K562 (cell line): ENCODE results near the gene ARSI. TPM values are rescaled to one million over a fixed set of nuclear protein-coding genes. Genes with fewer than 3 reads are reported as not detected.

ENCODE experiments used
- ARID2 ChIP-seq: fragments of 450-650 bp; IDR thresholded peaks from 2 replicates; pipeline ENCODE4 v1.6.1; 2017; ENCODE audit warnings: antibody characterized with exemption, mild to moderate bottlenecking
- CREBBP ChIP-seq: IDR thresholded peaks from one replicate; pipeline ENCODE4 v1.6.1; 2012; ENCODE audit warnings: low read depth, mild to moderate bottlenecking, control low read depth, inconsistent platforms, low read length
- CREM ChIP-seq: IDR thresholded peaks from 2 replicates; pipeline ENCODE4 v1.6.1; 2014; ENCODE audit warnings: antibody characterized with exemption, low read depth
- ELF4 ChIP-seq: fragments of 450-650 bp; formaldehyde crosslinking; IDR thresholded peaks from 2 replicates; pipeline ENCODE4 v1.4.0; 2022; ENCODE audit warnings: missing genetic modification characterization
- EZH2 ChIP-seq: IDR thresholded peaks from 2 replicates; pipeline ENCODE4 v1.6.1; 2012; ENCODE audit warnings: low read depth, mild to moderate bottlenecking, inconsistent platforms, low read length, borderline replicate concordance
- HBP1 ChIP-seq: fragments of 450-650 bp; formaldehyde crosslinking; IDR thresholded peaks from 2 replicates; pipeline ENCODE4 v1.4.0; 2022; ENCODE audit warnings: missing genetic modification characterization
- HLTF ChIP-seq: fragments of 450-650 bp; IDR thresholded peaks from 2 replicates; pipeline ENCODE4 v1.6.1; 2016
- KLF6 ChIP-seq: fragments of 250-450 bp; sonication (Bioruptor Pico); IDR thresholded peaks from 2 replicates; pipeline ENCODE4 v1.4.0; 2020; ENCODE audit warnings: mild to moderate bottlenecking, moderate library complexity, borderline replicate concordance
- MLLT1 ChIP-seq, 2 experiments: fragments of 450-650 bp; IDR thresholded peaks; 2 replicates each; pipeline ENCODE4 v1.6.1; 2016
- NFYB ChIP-seq: IDR thresholded peaks from 2 replicates; pipeline ENCODE4 v1.6.1; 2011; ENCODE audit warnings: mild to moderate bottlenecking, moderate library complexity; ENCODE audit not compliant: insufficient read length; ENCODE audit errors: extremely low read depth
- SPI1 ChIP-seq: IDR thresholded peaks from 2 replicates; pipeline ENCODE4 v1.6.1; 2011; ENCODE audit warnings: low read depth, low read length, control low read depth, borderline replicate concordance
- USF1 ChIP-seq: sonication (generic); formaldehyde crosslinking; IDR thresholded peaks from 2 replicates; pipeline ENCODE4 v1.9.0; 2022; ENCODE audit warnings: mild to moderate bottlenecking, missing genetic modification reagents
- ZBTB26 ChIP-seq: fragments of 450-650 bp; formaldehyde crosslinking; IDR thresholded peaks from 2 replicates; pipeline ENCODE4 v1.4.0; 2022; ENCODE audit warnings: missing genetic modification characterization
- polyA plus RNA-seq, 8 experiments: library from polyadenylated mRNA; depleted of rRNA in 4 of 8; stranded (reverse) in 5 of 8; unstranded in 3 of 8; fragments of >200 nt; fragmentation: Nextera tagmentation in 2 of 8; fragmentation: Illumina TruSeq in 1 of 8; extraction: Ambion mirVana in 2 of 8; extraction: Trizol in 1 of 8; gene quantifications; 2 replicates each; pipeline versions ENCODE4 v1.2.1 to v1.2.3, GENCODE V29; 2011 to 2014; ENCODE audit warnings: inconsistent platforms in 1 of 8, missing spikeins in 1 of 8
- total RNA-seq, 7 experiments: library from RNA; depleted of rRNA in 6 of 7; stranded (reverse); fragments of >200 nt in 6 of 7; fragmentation: Illumina TruSeq in 2 of 7; extraction: Trizol in 2 of 7; gene quantifications; 2 replicates each; pipeline versions ENCODE4 v1.2.1 to v1.2.3, GENCODE V29; 2011 to 2021; ENCODE audit warnings: low replicate concordance in 1 of 7

ARSI gene
- total and polyA plus RNA-seq, 9 of the 15 experiments (the other 6 are each of a cell fraction or from before 2014, with no cell fraction given), result 0.04 to 0.07 TPM; not detected in 7

- peak; percentile 18; the same call in 1 of the 2 replicates for TF ChIP-seq USF1 (CRISPR knock-in tag)
- TF ChIP-seq ARID2, result no peak
- TF ChIP-seq ZBTB26 (CRISPR knock-in tag), result no peak
- TF ChIP-seq HLTF, result peak; percentile 44; the same call in 1 of the 2 replicates
- 0 out of 2 replicates have a peak, but pooled peaks have one; percentile 62 for TF ChIP-seq ELF4 (CRISPR knock-in tag)
- TF ChIP-seq HBP1 (CRISPR knock-in tag), result peak; percentile 90; the same call in 1 of the 2 replicates
- no peak for TF ChIP-seq SPI1
- TF ChIP-seq EZH2, result no peak
- TF ChIP-seq KLF6 (CRISPR knock-in tag), result no peak
- no peak for TF ChIP-seq CREM
- no peak for TF ChIP-seq NFYB
- no peak for TF ChIP-seq CREBBP
- TF ChIP-seq MLLT1 (IDR thresholded peaks at IDR 0.05), result peak in 1 of 2 experiments; percentile 28; a peak in 1 of 4 replicates
Measured at GRCh38 chr5:150263375-150263775, 39.3 kb downstream of the ARSI start (continued).
